RKO (cell line): ENCODE results near the gene ARPC3.
"Not testable (repeated sequence)": the region's sequence is repeated elsewhere in the genome, so short reads cannot be mapped to it uniquely, and the experiment has no call there.

ENCODE experiments used
- DNase-seq: peaks from one replicate; pipeline ENCODE4 v3.0.0-alpha.2; 2016; ENCODE audit warnings: low spot score

ARPC3 gene

DNA sequence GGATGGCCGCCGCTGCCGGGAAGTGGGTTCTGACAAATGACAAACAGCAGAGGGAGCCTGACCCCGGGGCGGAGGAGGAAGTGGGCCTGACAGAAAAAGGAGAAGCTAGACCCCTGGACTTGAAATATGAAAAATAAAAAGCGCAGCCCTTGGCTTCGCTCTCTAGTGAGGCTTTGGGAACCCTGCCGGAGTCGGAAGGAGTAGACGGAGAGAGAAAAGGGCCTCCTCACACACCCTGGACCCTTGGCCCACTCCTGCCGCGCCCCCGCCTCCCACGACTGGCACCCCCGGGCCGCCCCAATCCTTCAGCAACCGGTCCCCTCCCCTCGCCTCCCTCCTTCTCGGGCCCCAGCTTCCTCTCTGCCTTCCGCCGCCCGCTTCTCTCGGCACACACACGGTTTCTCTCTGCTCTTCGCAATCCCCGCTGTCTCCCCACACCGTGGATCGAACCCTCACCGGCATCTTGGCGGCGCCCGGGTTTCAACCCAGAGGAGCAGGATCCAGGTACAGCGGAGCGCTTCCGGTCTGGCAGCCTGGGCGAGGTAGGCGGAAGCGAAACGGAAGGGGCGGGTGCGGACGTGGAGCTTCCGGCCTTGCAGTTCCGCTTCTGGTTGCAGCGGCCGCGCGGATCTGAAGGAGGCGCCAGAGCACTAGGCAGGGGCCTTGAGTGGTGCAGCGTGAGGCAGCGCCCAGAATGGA is at the start of gene ARPC3:
Gene ARPC3 (minus strand): TSS at position 539 of the 699 bp plus-strand sequence. CDS start 77 bp downstream, at position 462.
- peak; percentile 100 for DNase-seq

DNA sequence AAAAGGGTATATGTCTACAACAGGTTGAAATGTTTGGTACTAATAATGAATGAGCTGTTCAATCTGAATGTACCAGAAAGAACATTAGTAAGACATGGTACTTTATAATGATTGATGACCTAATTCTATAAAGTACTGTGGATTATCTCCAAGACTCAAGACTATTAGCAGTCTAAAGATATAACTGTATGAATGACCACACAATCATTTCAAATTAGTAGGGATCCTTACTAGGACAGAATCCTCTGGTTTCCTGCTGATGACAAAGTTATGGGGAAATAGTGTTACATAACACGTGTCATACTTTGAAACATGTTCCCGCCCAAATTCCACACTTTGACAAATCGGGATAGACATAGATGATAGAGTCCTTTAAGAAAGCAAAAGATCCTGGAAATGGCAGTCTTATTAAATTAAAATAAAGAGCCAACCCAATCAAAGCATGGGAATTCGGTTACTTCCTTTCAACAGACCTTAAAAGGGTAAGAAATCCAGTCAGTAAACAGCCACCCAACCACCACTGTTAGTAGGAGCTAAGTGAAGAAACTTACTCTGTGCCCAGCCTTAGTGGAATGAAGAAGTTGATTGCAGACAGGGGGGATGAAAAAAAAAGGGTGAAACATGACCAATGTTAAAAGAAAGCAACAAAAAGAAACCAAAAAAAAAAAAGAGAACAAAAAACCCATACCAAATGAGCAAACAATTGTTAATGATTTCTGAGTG is 49.0 kb upstream of the ARPC3 start:
- DNase-seq: peak; percentile 87

DNA sequence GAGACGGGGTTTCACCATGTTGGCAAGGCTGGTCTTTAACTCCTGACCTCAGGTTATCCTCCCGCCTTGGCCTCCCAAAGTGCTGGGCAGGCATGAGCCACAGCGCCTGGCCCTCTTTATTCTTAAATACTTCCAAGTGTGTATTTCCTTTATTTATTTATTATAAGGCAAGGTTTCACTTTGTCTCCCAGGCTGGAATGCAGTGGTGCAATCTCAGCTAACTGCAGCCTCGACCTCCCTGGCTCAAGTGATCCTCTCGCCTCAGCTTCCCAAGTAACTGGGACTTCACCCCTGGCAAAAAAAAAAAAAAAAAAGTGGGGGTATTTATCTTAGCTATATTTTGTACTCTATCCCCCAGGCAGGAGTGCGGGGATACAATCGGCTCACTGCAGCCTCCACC is 25.3 kb upstream of the ARPC3 start:
- DNase-seq: no peak

DNA sequence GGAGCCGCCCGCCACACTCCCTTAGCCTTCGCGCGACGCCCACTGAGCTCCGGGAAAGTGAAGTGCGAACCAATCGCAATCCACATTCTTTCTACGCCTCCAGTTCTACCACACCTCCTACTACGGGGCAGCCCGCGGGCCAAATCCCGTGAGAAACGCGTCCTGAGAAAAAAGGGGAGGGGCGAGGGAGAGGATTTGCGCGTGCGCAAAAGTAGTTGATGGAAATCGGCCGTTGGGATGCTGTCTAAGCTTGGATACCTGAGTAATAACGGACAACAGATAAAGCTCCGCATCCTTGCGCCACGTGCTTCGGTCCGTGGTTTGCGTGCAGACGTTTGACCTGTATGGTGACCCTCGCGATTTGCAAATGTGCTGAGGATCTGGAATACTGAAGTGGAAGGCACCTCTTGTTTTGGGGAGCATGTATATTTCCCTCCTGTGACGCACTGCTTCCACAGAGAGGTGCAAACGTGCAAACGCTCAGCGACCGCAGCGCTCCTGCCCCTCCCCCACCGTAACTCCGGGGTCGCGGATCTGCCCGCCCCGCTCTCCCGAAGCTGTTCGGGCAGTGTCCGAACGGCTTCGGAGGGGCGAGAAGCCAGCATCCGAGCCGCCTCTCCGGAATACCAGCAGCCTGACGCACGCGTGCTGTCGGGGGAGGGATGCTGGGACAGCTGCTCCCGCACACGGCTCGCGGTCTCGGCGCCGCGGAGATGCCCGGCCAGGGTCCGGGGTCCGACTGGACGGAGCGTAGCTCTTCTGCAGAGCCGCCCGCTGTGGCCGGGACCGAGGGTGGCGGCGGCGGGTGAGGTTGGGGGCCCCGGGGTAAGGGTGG is 18.3 kb upstream of the ARPC3 start, which contains the start of the genes FAM216A and GPN3:
Gene FAM216A (plus strand): TSS at position 632 of the 835 bp plus-strand sequence. CDS start 31 bp downstream, at position 663.
Gene GPN3 (minus strand): TSS at position 44 of the 835 bp plus-strand sequence. CDS start 54 bp downstream, outside the sequence.
- DNase-seq: peak; percentile 98

DNA sequence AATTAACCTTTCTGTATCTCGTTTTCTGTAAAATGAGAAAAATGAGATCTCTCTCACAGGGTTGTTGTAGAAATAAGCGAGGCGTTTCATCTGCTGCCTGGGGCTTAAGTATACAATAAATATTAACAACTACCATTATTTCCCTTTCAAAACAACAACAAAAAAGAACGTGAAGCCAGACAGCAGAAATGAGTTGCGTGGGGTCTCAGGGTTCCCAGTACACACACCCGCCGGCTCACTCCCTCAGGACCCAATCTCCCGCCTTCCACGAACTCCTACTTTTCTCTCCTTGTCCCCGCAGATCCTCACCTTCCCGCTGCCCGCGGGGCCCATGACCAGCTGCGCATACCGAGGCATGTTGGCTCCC is 17.7 kb upstream of the ARPC3 start:
- no peak for DNase-seq

DNA sequence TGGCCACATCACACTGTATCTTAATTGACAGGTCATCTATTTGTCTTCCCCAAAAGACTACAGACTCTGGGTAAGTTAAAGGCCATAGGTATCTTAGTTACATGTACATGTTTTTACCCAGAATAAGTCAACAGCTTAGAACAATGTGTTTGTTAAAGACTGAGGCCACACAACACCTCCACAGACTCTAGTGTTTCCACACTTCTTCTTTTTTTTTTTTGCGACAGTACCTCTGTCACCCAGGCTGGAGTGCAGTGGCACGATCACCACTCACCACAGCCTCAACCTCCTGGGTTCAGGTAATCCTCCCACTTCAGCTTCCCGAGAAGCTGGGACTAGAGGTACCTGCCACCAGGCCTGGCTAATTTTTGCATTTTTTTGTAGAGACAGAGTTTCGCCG is 16.7 kb upstream of the ARPC3 start:
- no peak for DNase-seq

DNA sequence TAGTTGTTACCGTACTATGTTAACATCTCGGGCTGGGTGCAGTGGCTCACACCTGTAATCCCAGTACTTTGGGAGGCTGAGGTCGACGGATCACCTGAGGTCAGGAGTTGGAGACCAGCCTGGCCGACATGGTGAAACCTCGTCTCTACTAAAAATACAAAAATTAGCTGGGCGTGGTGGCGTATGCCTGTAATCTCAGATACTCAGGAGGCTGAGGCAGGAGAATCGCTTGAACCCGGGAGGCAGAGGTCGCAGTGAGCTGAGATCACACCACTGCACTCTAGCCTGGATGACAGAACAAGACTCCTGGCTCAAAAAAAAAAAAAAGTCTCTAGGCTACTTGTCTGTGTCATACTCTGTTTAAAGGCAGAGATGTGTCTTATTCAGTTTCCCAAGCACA is 15.6 kb upstream of the ARPC3 start:
- not testable (repeated sequence) for DNase-seq

DNA sequence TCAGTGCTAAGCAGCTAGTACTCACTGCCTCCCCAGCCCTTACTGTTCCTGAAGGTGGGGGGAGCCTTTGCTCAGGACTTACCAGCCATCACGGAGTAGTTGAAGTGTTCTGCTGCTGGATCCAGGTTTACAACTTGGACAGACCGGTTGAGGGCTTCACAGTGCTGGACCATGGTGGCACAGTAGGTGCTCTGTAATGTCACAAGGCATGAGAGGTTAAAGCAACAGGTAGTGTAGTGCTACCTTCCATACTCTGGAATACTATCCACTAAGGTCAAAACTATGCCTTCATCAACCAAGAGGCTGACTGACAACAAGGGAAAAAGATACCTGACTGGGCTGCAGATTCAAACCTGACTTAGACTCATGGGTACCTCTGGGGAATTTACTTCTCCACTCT is 14.9 kb upstream of the ARPC3 start:
- no peak for DNase-seq

DNA sequence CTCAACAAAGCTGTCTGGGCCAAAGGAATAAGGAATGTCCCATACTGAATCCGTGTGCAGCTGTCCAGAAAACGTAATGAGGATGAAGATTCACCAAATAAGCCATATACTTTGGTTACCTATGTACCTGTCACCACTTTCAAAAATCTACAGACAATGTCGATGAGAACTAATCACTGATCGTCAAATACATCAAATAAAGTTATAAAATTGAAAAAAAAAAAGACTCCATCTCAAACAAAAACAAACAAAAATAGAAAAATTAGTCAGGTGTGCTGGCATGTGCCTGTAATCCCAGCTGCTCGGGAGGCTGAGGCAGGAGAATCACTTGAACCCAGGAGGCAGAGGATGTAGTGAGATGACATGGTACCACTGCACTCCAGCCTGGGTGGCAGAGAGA is 11.1 kb upstream of the ARPC3 start:
- DNase-seq: not testable (repeated sequence)

DNA sequence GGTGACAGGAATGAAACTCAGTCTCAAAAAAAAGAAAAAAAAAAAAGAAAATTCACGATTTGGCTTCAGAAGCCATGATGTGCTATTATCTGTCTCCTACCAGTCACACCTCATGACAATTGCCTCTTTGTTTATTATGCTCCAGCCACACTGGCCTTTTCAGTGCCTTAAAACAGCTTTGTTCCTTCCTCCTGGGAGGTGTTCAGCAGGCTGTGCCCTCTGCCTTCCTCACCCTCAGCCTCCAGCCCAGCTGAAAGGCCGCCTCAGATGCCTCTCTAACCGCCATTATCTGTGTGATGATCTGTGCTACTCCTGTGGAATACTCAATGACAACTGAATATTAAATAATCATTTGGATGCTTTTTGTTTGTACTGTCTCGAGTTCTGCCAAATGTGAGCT is 8.6 kb upstream of the ARPC3 start:
- DNase-seq: no peak

DNA sequence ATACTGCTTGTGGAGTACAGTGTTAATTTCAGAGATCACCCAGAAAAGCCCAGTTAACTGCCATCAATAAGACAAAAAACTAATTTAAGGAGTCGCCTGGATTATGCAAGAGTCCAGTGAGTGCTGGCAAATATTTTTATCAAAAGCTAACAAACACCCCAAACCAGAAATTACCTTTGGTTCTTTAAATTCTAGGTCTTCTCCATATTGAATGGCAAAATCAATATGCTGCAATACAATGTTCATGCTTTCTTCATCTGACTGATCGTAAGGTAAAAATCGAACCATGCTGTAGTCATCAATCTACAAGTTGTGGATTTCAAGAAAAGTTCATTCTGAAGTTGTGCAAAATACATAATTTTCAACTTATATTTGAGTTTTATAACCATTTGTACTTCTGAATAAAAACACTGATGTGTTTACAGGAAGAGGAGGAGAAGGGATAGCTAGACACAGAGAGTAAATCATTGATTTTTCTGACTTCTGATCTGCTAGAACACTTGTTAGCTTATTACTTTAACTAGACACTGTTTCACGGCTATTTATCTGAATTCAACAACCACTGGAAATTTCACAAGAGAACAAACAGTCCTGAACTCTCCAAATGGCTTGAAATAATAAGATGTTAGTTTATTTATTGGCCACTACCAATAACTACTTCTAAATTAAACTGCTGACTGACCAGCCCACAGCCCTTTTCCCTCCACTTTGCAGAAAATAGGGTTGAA is 3.6 kb upstream of the ARPC3 start:
- DNase-seq: no peak

DNA sequence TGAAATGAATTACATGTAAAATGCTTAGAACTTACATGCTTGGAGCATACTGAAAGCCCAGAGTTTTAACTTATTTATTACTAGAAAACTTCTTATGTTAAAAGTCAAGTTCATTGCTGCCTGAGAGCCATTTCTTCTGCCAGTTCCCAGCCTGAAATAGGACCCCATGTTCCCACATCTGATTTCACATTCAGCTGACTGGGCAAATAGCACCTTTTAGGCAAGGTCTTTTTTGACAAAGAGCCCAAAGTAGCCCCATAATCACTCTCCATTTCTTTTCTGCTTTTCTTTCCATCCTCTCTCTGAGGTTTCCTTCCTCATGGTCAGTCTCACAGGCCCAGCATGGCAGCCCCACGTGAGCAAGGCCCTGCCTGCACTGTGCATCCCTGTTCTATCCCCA is 1.1 kb upstream of the ARPC3 start:
- DNase-seq: no peak

DNA sequence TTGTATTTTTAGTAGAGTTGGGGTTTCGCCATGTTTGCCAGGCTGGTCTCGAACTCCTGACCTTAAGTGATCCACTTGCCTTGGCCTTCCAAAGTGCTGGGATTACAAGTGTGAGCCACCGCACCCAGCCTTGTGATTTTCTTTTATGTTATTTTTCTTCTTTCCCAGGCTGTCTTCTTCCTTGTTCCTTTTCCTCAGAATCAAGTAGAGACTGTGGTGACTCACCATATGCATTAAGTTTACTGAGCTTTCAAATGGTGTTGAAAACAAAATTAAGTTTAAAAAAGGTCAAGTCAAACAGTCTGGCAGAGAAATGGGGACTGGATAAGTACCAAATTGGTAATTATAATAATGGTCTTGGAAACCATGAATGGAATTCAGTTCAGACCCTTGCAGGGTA is 5.7 kb downstream of the ARPC3 start:
- no peak for DNase-seq

DNA sequence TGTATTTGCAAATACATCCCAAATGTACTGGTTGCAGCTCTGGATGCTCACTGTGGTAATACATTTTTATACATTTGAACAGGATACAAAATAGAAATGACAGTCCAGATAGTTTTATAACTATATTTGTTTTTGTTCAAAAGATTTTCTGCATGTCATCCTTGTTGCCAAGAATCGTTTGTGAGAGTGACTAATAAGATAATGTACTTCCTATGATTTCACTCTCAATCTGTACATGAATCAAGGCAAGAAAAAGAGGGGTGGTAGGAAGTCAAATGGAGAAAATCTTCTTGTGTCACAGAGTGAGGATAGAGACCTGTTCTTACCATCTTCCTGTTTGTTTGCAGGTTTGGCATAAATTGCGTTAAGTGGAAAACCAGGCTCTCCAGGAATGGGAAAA is 13.9 kb downstream of the ARPC3 start:
- DNase-seq: peak; percentile 51

DNA sequence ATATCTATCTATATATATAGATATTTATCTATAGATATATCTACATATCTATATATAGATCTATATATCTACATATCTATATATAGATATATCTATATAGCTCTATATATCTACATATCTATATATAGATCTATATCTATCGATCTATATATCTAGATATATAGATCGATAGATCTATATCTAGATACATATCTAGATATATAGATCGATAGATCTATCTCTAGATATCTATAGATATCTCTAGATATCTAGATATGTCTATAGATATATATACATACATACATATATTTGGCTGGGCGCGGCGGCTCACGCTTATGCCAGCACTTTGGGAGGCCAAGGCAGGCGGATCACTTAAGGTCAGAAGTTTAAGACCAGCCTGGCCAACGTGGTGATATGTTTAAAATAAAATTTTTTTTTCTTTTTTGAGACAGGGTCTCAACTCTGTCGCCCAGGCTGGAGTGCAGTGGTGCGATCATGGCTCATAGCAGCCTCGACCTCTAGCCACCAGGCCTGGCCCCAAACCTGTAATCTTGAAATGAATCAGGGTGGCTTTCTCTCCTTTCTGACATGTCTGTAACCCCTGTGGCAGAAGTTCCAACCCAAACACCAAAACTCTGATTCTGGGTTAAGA is 18.1 kb downstream of the ARPC3 start:
- DNase-seq: no peak

DNA sequence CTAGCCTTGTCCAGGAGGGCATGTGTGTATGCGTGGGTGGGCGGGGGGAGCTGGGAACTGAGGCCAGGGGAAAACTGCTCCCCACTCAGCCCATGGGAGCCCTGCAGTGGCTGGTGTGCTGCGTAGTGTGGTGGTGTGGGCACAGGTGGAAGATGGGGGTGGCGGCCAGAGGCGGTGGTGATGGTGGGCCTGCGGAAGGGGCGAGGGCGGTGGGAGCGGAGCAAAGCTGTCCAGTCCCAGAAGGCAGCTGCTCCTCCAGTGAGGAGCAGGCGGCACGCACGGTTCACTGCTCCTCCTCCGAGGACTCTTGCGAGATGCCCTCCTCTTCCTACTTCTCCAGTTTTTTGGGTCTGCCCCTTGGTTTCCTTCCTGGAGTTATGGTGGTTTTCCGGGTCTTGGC is 20.5 kb downstream of the ARPC3 start:
- DNase-seq: not testable (repeated sequence)

DNA sequence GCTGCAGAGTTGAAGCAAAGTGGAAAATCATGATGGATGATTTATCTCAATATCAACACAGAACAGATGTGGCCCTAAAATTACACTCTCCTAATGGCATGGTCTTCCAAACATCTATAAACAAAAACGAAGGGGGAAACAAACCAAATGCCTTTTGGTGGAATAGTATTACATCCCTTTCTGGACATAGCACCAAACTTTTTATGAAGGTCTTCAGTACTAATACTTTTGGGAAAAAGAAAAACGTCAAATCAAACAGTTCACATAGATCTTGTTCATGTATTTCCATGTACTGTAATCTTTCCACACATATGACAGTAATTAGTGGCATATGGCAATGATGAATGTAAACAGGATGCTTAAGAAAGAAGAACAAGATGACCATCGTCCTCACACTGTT is 23.7 kb downstream of the ARPC3 start:
- DNase-seq: no peak

DNA sequence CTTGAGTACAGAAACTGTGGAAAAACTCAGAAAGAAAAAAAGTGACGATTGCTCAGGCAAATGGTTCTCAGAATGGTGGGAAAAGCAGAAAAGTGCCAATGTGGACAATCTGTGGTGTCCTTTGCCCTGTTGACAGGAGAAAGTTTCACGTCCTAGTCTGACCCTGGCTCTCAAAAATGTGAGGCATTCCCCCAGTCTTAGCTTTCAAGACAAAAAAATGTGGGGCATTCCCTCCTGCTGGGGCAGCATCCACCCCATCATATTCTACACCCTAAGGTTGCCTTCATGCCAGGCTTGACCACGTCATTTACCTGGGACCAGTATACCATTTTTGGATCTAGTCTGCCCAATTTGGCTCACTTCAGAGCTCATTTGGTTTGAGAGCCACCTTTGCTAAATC is 25.9 kb downstream of the ARPC3 start:
- no peak for DNase-seq

DNA sequence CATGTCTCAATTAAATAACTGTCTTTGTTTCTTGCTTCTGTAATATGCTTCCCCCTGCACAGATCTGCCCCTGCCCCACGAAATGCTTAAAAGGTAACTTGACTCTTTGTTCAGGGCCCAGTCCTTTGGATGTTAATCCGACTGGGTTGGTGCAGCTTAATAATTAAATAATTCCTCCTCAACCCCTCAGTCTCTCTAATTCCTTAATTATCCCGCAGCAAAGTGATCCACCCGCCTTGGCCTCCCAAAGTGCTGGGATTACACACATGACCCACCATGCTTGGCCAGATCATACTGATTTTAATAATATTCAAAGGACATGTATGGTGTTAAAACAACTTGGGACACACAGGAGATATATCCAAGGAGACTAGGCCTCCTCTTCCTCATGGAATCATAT is 28.4 kb downstream of the ARPC3 start:
- no peak for DNase-seq

DNA sequence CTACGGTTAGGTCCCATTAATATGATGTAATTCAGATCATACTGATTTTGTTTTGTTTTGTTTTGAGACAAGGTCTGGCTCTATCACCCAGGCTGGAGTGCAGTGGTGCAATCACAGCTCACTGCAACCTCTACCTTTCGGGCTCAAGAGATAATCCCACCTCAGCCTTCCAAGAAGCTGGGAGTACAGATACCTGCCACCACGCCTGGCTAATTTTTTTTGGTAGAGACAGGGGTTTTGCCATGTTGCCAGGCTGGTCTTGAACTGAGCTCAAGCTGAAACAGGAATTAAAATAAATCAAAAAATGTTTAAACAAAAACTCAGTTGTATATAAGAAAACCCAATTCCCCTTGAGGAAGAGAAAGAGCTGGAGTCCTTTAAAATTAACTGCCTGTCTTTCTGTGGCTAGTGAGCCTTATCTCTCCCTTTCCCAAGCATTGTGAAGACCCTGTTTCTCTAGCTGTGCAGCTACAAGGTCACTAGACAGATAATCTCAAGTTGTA is 28.9 kb downstream of the ARPC3 start:
- DNase-seq: no peak

DNA sequence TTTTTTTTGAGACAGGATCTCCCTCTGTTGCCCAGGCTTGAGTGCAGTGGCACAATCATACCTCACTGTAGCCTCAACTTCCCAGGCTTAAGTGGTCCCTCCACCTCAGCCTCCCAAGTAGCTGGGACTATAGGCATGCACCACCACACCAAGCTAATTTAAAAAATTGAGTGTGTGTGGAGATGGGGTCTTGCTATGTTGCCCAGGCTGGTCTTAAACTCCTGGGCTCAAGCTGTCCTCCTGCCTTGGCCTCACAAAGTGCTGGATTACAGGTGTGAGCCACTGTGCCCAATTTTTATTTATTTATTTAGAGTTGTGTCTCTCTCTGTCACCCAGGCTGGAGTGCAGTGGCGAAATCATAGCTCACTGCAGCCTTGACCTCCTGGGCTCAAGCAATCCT is 29.5 kb downstream of the ARPC3 start:
- DNase-seq: not testable (repeated sequence)
